Body of pancreas (tissue), 4 donors: ENCODE data around the gene COL21A1. TPM values are rescaled to one million over a fixed set of nuclear protein-coding genes. Genes with fewer than 3 reads are reported as not detected.

Experiments used
- ATAC-seq: fragments of 150-250 bp; one replicate; pipeline ENCODE4 v1.9.1; 2016
- DNase-seq, 4 donors: peaks; one replicate each; pipeline ENCODE4 v3.0.0-alpha.2; 2019
- H3K27ac ChIP-seq, 4 donors: fragments of 200-600 bp; sonication (generic); 1 replicate in 3 of 4; 2 replicates in 1 of 4; pipeline versions ENCODE4 v1.5.1 to v1.6.1; 2016 to 2019; ENCODE audit warnings: mild to moderate bottlenecking in 1 of 4, mixed read lengths in 1 of 4, moderate library complexity in 1 of 4
- H3K27me3 ChIP-seq, 2 donors: fragments of 200-600 bp; sonication (generic); one replicate each; pipeline ENCODE4 v1.6.0; 2016; ENCODE audit warnings: mild to moderate bottlenecking in 1 of 2
- H3K36me3 ChIP-seq, 2 donors: fragments of 200-600 bp; sonication (generic); replicated peaks in 1 of 2; 2 replicates each; pipeline ENCODE4 v1.5.1; 2016; ENCODE audit warnings: low read depth in 2 of 2; ENCODE audit not compliant: insufficient read depth in 1 of 2
- H3K4me1 ChIP-seq: fragments of 200-600 bp; sonication (generic); one replicate; pipeline ENCODE4 v1.6.0; 2016
- H3K4me3 ChIP-seq, 2 donors: fragments of 200-600 bp; sonication (generic); 1 replicate in 1 of 2; 2 replicates in 1 of 2; pipeline ENCODE4 v1.5.1; 2016 to 2019
- H3K9me3 ChIP-seq, 3 donors: fragments of 200-600 bp; sonication (generic); 1 replicate in 2 of 3; 2 replicates in 1 of 3; pipeline ENCODE4 v1.5.1; 2016
- CTCF ChIP-seq, 7 experiments: fragments of 450-650 bp in 4 of 7; fragments of 200-600 bp in 3 of 7; sonication (generic) in 3 of 7; IDR thresholded peaks; one replicate each; pipeline ENCODE4 v1.5.1; 2016 to 2019; ENCODE audit warnings: antibody characterized with exemption in 7 of 7
- POLR2A ChIP-seq, 3 donors: fragments of 450-650 bp; IDR thresholded peaks; one replicate each; pipeline ENCODE4 v1.6.1; 2016; ENCODE audit warnings: antibody characterized with exemption in 3 of 3, mild to moderate bottlenecking in 2 of 3
- WGBS, 2 donors: methylation state at CpG; one replicate each; pipeline ENCODE4 v1.1.5; 2017; 5-methylcytosine and 5-hydroxymethylcytosine counted together
- intact Hi-C: fragments of 100-400 bp; cut with DNase I; formaldehyde crosslinking; loops from one replicate; pipeline ENCODE4 v1.15.1; 2023
- total RNA-seq, 2 donors: library from RNA; depleted of rRNA; stranded (reverse); fragments of >200 nt; gene quantifications; one replicate each; pipeline ENCODE4 v1.1.0, GENCODE V29; 2016

Gene COL21A1
- total RNA-seq, 2 donors from 2014 or later: 1.3 to 4.2 TPM

- Histone ChIP-seq H3K36me3 (no peaks in the 10 kb centered on the region), H3K4me3 (no peak overlapping the region), H3K4me1 (no peaks in the 10 kb centered on the region), H3K27ac (no peak overlapping the region), H3K9me3 (no peaks in the 10 kb centered on the region), H3K27me3 (no peaks in the 10 kb centered on the region)
- no peak for ATAC-seq
- 58 to 73% methylated on average over 4 of the region's 4 CpGs for WGBS, 2 donors
- DNase-seq: no peak
- intact Hi-C loops: no loop called here
- no peak for TF ChIP-seq POLR2A (IDR thresholded peaks at IDR 0.05)
- no peak for TF ChIP-seq CTCF (IDR thresholded peaks at IDR 0.05)
These were observed 16.3 kb downstream of the COL21A1 start for GRCh38 chr6:56230976-56231566.

GRCh38 chr6:56227071-56227879, 20.1 kb downstream of the COL21A1 start:
- Histone ChIP-seq H3K27ac (no peak overlapping the region), H3K9me3 (no peaks in the 10 kb centered on the region), H3K4me3 (no peak overlapping the region), H3K36me3 (no peaks in the 10 kb centered on the region), H3K27me3 (no peaks in the 10 kb centered on the region), H3K4me1 (no peaks in the 10 kb centered on the region)
- DNase-seq (no peak), ATAC-seq (no peak)
- no peak for TF ChIP-seq POLR2A (IDR thresholded peaks at IDR 0.05)
- no peak for TF ChIP-seq CTCF (IDR thresholded peaks at IDR 0.05)
- intact Hi-C loops: no loop called here
- WGBS, 2 donors: 56 to 61% methylated on average over 2 of the region's 2 CpGs

- intact Hi-C loops: no loop called here
- Histone ChIP-seq H3K4me1 (no peaks in the 10 kb centered on the region), H3K27me3 (no peaks in the 10 kb centered on the region), H3K9me3 (no peaks in the 10 kb centered on the region), H3K27ac (no peak overlapping the region), H3K36me3 (no peaks in the 10 kb centered on the region), H3K4me3 (no peak overlapping the region)
- ATAC-seq (no peak), DNase-seq (no peak)
- no peak for TF ChIP-seq CTCF (IDR thresholded peaks at IDR 0.05)
- TF ChIP-seq POLR2A (IDR thresholded peaks at IDR 0.05): no peak
- 55 to 59% methylated on average over 1 of the region's 1 CpG for WGBS, 2 donors
These were observed 23.4 kb downstream of the COL21A1 start for GRCh38 chr6:56223995-56224394.

GRCh38 chr6:56222499-56222898, 24.9 kb downstream of the COL21A1 start:
- no peaks in the 10 kb centered on the region for H3K27me3 ChIP-seq
- no peaks in the 10 kb centered on the region for H3K4me1 ChIP-seq
- DNase-seq (no peak), ATAC-seq (no peak)
- no peak overlapping the region for H3K27ac ChIP-seq
- H3K9me3 ChIP-seq: no peaks in the 10 kb centered on the region
- intact Hi-C loops: no loop called here
- no peaks in the 10 kb centered on the region for H3K36me3 ChIP-seq
- H3K4me3 ChIP-seq: no peak overlapping the region
- TF ChIP-seq POLR2A (IDR thresholded peaks at IDR 0.05) (no peak), CTCF (IDR thresholded peaks at IDR 0.05) (no peak)

- TF ChIP-seq POLR2A (IDR thresholded peaks at IDR 0.05): no peak
- no peak for TF ChIP-seq CTCF (IDR thresholded peaks at IDR 0.05)
- Histone ChIP-seq H3K4me3 (no peak overlapping the region), H3K27me3 (no peaks in the 10 kb centered on the region), H3K27ac (no peak overlapping the region), H3K4me1 (no peaks in the 10 kb centered on the region), H3K36me3 (no peaks in the 10 kb centered on the region), H3K9me3 (no peaks in the 10 kb centered on the region)
- intact Hi-C loops: no loop called here
- DNase-seq: no peak
- no peak for ATAC-seq
These were observed 27.3 kb downstream of the COL21A1 start for GRCh38 chr6:56220078-56220477.
